ENCODE results near the gene SLC23A2.
"Not testable (repeated sequence)": the region's sequence is repeated elsewhere in the genome, so short reads cannot be mapped to it uniquely, and the experiment has no call there.

SLC23A2 gene

GRCh38 chr20:4898282-4899244 is 102.7 kb downstream of the SLC23A2 start:
- DNase-seq, result no peak

- no peak for DNase-seq
Measured at GRCh38 chr20:4897600-4897999, 103.7 kb downstream of the SLC23A2 start.

GRCh38 chr20:4896971-4897497 is 104.3 kb downstream of the SLC23A2 start:
- peak in 1 of 2 experiments; percentile 19 for DNase-seq

DNA sequence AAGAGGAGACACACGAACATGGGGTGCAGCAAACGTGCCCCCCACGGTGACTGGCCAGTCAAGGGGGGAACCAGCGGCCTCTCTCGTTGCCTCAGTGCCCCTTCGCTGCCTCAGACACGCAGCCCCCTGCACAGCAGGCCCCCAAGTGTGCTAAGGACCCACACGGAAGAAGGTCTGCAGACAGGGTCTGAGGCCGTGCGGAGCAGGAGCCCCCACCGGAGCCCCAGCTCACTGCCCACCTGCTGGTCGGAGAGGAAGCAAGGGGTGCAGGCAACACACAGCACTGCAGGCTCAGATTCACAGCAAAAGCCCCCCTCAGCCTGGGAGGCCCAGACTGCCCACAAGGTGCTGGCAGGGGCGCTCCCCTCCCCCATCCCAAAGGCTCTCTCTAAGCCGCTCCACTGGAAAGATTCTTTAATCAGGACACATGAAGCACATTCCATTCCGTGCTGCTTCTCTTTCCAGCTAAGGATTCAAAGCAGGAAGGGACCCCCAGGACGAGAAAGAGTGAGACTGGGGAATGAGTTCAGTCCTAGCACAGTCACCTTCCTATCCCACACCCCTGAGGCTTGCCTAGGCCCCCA is 105.1 kb downstream of the SLC23A2 start:
- DNase-seq, result no peak

DNA sequence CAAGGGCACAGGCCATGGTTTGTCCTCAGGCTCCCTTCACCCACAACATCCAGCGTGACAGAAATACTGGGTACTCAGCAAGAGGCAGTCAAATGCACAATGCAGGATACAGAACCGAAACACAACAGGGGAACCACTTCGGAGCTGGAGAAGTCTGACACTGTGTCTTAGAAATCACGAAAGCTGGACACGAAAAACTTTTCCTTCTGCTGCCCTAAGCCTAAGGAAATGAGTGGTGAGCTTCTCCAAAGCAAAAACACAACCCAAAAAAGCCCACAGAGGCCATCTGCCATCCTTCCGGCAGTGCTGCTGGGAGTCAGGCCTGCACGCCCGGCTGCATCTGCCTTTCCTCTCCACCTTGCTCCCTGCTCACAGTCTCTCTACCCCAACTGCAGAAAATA is 106.3 kb downstream of the SLC23A2 start:
- no peak for DNase-seq

GRCh38 chr20:4894409-4894808 is 106.9 kb downstream of the SLC23A2 start:
- DNase-seq, result no peak

- no peak for DNase-seq
Measured at GRCh38 chr20:4893709-4894108, 107.6 kb downstream of the SLC23A2 start.

GRCh38 chr20:4891997-4892396 is 109.3 kb downstream of the SLC23A2 start:
- DNase-seq, result no peak

- no peak for DNase-seq
Measured at GRCh38 chr20:4891190-4891763, 110.0 kb downstream of the SLC23A2 start.

DNA sequence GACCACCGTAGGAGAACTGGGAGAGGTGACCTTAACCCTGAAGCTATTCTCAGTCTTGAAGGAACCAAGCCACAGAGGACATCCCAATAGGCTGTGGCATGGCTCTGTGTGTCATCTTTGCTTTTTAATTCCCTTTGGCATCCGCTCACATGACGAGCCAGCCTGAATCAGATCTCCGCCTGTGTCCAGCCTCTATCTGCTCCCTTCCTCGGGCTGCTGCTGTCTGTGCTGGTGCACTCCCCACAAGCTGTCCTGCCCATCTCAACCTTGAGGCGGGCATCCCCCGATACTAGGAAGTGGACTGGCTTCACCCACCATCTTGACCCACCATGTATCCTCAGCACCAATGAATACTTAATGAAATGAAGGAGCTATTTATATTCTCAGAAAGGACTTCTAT is 111.9 kb downstream of the SLC23A2 start:
- DNase-seq, result no peak

DNA sequence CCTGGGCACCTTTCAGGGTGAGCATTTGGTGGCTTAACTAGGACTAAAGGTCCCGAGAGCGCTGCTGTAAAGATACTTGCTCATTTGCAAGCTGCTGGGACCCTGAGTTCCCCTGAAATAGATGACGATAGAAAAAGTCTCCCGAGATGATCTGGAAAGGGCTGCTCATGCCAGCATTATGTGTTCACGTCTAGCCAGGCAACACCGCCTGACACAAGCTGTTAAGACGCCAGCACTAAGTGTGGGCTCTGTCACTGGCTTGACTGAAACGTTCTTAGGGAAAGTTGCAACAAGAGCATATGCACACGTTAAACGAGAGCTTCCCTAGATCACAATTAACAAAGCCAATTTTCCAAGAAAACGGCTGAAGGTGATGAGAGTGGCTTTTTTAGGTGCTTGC is 113.7 kb downstream of the SLC23A2 start:
- DNase-seq, result no peak

DNA sequence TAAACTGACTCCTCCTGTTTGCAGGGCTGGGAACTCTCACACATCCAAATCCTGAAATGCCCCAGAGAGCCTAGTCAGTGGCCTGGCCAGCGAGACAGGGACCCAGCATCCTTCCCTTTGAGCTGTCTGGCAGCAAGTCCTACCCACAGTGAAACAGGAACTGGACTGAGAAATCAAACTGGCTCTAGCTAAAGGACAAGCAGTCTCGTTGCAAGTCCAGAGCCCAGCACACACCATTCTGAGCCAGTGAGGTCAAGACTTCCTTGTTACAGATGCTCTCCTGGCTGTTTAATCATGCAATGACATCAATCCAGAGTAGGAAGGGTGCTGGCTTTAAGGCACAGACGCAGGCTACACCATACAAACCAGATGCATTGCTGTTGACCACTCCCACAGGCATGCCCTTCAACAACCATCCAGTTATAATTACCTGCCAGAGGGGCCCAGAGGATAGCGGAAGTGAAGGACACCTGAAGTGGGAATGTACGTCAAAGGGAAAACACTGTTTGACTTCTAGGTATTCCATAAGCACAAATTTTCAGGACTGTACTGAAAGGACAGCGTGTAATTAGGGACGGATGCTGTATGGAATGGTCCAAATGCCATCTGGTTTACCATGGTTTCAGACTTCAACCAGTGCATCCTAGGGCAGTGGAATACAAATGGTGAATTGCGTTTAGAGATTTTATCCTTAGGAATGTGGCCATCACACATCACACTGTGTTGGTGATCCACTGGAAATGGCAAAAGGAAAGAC is 114.4 kb downstream of the SLC23A2 start:
- no peak for DNase-seq

GRCh38 chr20:4885877-4886276 is 115.4 kb downstream of the SLC23A2 start:
- DNase-seq, result no peak

DNA sequence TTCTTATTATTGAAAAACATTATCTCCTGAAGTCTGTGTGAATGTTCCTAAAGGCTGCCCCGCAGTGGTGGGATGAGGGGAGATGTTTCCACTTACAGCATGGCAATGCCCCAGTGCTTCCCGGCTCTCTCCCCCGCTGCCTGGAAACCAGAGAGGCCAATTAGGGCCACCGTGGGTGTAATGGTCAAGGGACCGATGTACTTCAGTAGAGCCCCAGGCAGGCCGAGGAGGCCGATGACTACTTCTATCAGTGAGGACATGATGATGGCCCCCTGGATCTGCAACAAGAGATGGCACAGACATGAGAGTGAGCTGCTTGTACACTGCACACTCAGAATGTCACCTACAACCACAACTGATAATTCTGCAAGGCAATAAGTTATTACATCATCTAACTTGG is 117.8 kb downstream of the SLC23A2 start:
- no peak for DNase-seq

- DNase-seq, result no peak
Measured at GRCh38 chr20:4883051-4883450, 118.3 kb downstream of the SLC23A2 start.

DNA sequence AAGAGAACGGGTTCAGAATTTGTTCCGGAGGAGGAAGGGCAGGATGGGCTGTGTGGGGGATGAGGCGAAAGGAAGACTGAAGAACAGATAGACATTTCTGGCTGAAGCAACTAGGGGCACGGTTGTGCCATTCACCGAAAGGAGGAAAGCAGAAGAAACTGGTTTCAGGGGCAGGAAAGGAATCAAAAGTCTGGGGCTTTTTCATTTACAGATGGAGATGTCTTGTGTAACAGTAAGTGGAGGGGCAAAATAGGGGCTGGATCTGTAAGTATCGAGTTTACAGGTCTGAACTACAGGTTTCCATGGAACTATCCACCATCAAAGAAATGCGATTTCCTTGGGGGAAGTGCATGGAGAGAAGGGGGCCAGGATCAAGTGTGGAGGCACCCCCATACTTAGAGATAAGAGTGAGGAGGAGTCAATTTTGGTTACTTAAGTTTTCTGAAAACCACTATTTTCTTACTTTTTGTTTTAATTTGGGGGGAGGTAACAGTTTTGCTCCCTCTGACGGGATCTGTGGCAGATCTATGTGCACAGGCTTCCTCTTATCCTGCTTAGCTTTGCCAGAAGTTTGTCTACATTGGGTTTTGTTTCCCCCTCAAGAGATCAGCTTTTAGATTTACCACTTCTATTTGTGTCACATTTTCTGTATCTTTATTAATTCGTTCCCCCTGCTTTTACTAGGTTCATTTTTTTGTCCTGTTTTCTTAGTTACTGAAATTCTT is 120.1 kb downstream of the SLC23A2 start:
- no peak for DNase-seq

DNA sequence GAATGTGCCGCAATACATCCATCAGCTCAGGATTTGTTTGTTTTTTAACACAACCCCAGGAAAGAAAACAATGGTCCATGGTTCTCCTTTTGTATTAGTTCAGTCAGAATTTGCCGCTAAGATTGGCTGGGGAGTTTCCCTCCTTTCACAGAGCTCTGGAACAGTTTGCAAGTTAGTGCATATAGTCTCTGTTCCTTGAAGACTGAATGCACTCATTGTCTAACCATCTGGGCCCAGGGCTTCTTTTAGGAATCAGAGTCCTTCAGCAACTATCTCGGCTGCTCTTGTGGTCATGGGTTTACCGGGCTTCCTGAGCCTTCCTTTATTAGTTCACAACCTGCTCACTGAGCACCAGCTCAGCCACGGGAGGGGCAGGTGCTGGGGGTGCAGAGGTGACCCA is 121.3 kb downstream of the SLC23A2 start:
- no peak for DNase-seq

GRCh38 chr20:4878099-4878498 is 123.2 kb downstream of the SLC23A2 start:
- DNase-seq, result not testable (repeated sequence)

- no peak for DNase-seq
Measured at GRCh38 chr20:4876731-4877130, 124.6 kb downstream of the SLC23A2 start.

DNA sequence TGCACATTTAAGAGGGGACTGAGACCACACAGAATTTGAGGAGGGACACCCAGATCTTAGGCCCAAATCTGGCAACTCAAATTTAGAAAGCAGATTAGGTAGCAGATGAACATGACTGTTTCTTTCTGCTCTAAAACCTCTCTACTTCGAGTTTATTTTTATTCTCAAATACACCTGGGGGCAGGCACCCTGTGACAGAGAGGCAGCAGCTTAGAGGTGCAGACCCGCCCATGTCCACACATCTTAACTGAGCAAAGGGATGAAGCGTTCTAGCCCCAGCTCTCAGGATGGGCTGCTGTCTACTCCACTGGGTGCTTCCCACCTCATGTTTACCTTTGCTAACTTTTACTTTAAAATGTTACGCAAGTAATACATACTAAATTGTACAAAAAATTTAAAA is 125.0 kb downstream of the SLC23A2 start:
- no peak for DNase-seq

GRCh38 chr20:4875578-4876067 is 125.7 kb downstream of the SLC23A2 start:
- no peak for DNase-seq

- DNase-seq, result no peak
Measured at GRCh38 chr20:4873396-4873795, 127.9 kb downstream of the SLC23A2 start.
